Muscle of back (tissue), 11 donors: ENCODE measurements around the gene PROM1. TPM values are rescaled to one million over a fixed set of nuclear protein-coding genes. Genes with fewer than 3 reads are reported as not detected.

Experiments
- DNase-seq, 3 donors: peaks; one replicate each; pipeline versions ENCODE4 v3.0.0 to v3.0.0-alpha.2; 2013
- polyA plus RNA-seq, 10 donors: library from polyadenylated mRNA; unstranded; fragments of 120-200 nt; gene quantifications; one replicate each; pipeline ENCODE4 v1.2.1, GENCODE V29; 2013; ENCODE audit not compliant: insufficient read length in 10 of 10

PROM1 gene
- polyA plus RNA-seq, 10 donors: 28.7 to 64.3 (median 43.5) TPM

DNA sequence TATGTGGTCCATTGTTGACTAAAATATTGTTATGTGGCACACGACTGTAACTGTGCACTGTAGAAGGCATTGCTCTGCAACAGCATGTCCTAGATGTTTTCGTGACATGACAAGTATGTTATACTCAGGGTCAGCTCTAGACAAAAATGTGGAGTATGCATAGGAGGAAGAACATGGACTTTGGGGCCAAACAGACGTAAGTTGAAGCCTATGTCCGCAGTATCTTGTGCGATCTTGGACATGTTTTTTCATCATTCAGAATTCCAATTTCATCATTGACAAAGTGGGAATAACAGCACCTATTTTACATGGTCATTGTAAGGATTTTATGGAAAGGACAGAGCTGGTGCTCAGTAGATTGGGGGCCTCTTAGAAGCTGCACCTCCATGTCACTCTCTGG lies 27.7 kb upstream of the PROM1 start:
- no peak for DNase-seq

DNA sequence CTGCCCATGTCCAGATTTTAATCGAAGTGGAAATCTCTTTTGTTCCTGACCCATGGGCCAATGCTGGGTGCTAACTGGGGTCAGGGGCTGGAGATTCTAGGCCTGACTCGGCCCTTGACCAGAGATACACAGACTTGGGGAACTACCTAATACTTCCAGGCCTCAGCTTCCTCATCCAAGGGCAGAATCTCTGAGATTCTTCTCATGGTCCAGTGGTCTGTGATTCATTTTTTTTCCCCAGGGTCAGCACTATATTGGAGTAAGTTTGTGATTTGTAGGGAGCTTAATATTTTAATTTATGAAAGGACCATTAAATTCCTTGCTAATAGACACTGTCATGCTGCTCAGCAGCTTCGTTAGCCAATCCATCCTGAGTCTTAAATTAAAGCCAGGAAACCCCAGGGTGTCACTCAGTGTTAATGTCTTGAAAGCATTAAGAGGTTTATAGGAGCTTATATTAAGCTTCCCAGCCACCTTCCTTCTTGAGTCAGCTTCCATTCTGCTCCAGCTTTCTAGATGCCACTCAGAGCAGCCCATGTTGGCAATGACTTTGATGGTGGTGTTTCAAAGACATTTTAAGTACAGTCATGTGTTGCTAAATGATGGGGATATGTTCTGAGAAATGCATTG lies 27.0 kb upstream of the PROM1 start:
- no peak for DNase-seq

DNA sequence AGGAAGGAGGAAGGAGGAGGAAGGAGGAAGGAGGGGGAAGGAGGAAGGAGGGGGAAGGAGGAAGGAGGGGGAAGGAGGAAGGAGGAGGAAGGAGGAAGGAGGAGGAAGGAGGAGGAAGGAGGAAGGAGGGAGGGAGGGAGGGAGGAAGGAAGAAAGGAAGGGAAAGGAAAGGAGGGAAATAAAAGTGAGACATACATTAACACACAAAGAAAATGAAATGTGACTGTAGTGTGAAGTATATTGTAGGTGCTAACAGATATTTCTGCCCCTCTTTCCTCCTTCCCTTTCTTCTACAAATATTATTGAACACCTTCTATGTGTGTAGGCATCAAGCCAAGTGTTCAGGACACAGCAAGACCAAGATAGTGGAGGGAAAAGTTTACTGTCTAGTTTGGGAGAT lies 26.4 kb upstream of the PROM1 start:
- no peak for DNase-seq

DNA sequence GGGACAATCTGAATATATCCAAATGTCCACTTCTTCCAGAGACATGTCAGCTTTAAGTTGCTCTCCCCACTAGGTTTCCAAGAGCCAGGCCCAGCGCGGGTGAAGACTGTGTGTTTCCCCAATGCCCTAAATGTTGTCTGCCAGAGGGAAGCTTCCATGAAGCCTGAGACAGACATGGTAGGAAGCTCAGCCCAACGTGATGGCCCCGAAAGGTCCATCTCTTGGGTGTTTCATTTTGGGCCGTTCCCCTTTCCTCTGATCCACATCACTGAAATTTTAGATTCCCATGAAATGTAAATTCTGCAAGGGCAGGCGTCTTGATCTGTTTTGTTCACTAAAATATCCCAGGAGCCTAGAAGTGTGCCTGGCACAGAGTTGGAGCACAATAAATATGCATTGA lies 25.4 kb upstream of the PROM1 start:
- no peak for DNase-seq

DNA sequence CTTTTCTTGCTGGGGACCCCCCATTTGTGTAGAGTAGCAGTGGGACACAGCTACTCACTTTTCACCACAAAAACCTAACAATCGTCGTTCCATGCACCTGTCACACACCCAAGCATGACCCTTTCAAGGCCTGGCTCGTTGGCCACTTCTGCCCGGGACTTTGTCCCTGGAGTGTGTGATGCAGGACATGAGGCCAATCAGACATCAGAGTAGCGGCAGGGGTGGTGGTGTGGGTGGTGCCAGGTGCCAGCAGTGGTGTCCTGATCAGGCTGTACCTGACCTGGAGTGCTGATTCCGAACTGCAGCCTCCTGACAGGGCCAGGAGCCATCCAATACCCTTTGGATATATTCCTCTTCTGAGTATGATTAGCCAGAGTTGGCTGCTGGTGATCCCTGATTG lies 23.1 kb upstream of the PROM1 start:
- DNase-seq: no peak

DNA sequence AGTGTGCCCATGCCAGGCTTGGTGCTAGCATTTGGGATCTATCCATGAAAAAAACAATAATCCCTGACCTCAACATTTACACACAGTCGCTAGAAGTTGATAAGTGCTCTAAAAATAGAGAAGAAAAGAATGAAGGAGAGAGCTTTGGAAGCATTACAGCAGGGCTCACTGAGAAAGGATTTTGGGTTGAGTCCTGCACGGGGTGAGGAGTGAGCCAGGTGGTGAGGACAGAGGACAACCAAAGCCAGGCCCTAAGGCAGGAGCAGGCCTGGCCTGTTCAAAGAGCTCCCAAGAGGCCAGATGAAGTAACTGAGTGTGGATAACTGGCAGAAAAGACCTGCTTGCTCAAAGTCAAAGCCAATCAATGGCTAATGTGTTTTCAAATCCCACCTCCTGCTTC lies 20.7 kb upstream of the PROM1 start:
- DNase-seq: no peak

DNA sequence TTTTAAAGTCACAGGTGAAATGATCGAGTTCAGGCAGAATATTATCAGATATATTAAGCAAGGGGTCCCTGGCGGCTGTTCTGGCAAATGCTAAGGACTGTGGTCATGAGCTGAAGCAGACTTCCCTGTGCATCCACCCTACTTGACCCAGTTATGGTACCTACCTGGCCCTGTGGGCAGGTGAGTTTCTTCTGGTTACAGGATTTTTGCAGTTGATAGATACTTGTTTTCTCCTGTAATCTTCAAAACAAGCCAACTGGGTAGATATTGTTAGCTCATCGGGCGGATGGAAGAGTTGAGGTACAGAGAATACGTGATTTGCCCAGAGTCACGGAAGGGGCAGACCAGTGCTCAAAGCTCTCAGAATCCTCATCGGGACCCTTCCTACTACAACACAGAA lies 18.5 kb upstream of the PROM1 start:
- DNase-seq: no peak

DNA sequence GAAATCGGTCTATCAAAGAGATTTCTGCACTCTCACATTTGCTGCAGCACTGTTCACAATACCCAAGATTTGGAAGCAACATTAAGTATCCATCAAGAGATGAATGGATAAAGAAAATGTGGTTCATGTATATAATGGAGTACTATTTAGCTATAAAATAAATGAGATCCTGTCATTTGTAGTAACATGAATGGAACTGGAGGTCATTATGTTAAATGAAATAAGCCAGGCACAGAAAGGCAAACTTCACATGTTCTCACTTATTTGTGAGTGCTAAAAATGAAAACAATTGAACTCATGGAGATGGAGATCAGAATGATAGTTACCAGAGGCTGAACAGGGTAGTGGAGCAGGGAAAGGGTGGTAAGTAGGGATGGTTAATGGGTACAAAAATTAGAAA lies 17.0 kb upstream of the PROM1 start:
- no peak for DNase-seq

DNA sequence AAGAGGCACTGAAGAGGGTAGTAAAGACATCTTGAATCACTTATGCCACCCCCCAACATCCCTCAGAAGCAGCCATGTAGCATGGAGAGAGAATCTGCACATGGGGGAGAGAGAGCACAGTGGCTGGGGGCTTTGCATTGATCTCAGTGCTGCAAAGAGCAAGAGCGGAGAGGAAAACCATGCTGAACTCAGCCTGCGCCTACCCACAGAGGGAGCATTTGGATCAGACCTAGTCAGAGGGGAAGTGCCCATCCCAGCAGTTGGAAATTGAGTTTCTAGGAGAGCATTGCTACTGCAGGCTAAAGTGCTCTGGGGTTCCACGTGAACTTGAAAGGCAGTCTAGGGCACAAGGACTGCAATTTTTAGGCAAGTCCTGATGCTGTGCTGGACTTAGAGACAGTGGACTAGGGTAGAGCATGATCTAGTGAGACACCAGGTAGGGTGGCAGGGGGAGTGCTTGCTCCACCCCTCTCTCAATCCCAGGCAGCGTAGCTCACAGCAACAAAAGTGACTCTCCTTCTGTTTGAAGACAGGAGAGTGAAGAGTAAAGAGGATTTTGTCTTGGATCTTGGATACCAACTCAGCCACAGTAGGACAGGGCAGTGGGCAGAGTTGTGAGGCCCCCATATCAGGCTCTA lies 9.0 kb upstream of the PROM1 start:
- DNase-seq: no peak

DNA sequence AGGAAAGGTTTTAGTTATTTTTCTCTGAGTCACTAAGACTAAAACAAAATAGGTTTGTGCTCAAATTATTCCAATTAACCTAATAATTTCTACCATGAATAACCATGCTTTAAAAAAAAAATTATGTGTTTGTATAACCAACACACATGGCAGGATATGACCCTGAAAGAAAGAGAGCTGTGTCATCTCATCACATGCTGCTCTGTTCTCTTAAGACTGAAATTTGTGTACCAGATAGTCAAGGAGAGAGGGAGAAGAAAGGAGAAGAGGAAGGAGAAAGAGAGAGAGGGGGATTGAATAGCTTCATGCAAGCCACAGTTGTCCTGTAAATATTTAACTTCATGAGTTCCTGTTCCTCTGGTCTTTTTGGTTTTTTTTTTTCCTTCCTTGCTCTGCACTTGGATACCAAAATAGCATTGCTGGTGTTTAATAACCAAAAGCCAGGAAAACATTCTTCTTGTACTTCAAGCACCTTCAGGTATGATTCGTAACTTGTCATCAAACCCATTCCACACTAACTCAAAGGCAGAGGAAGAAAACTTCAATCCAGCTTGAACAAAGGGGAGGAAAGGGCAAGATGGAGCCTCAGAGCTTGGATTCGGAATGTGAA lies 6.4 kb upstream of the PROM1 start:
- no peak for DNase-seq

DNA sequence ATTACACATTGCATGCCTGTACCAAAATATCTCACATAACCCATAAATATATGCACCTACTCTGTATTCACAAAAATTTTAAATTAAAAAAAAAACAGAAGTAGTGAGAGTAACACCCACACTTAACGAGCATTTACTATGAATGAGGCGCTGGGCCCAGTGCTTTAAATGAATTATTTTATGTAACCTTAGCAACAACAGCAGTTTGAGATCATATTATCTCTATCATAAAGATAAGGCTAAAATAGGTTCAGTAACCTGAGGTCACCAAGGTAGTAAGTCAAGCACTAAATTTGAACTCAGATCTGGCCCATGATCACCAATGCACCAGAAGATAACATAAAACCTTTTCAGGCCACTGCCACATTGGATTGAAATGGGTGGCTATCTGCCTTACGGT lies 5.3 kb upstream of the PROM1 start:
- no peak for DNase-seq

DNA sequence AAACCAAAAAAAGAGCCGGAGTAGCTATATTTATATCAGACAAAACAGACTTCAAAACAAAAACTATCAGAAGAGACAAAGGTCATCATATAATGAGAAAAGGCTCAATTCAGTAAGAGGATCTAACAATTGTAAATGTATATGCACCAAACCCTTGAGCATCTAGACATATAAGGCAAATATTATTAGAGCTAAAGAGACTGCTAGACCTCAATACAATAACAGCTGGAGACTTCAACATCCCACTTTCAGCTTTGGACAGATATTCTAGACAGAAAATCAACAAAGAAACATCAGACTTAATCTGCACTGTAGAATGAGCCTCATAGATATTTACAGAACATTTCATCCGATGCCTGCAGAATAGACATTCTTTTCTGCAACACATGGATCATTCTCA lies 4.8 kb upstream of the PROM1 start:
- no peak for DNase-seq

DNA sequence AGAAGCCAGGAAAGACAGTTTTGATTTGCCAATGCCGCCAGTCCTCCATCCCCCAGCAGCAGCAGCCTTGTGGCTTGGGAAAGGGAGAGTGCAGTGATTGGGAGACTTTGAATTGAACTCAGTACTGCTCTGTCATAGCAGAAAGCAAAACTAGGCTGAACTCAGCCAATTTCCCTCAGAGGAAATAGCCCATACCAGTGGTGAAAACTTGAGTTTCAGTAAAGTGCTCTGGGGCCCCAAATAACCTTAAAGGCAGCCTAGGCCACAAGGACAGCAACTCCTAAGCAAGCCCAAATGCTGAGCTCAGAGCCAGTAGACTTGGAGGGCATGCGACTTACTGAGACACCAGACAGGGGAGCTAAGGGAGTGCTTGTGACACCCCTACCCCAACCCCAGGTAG lies 2.0 kb upstream of the PROM1 start:
- no peak for DNase-seq

DNA sequence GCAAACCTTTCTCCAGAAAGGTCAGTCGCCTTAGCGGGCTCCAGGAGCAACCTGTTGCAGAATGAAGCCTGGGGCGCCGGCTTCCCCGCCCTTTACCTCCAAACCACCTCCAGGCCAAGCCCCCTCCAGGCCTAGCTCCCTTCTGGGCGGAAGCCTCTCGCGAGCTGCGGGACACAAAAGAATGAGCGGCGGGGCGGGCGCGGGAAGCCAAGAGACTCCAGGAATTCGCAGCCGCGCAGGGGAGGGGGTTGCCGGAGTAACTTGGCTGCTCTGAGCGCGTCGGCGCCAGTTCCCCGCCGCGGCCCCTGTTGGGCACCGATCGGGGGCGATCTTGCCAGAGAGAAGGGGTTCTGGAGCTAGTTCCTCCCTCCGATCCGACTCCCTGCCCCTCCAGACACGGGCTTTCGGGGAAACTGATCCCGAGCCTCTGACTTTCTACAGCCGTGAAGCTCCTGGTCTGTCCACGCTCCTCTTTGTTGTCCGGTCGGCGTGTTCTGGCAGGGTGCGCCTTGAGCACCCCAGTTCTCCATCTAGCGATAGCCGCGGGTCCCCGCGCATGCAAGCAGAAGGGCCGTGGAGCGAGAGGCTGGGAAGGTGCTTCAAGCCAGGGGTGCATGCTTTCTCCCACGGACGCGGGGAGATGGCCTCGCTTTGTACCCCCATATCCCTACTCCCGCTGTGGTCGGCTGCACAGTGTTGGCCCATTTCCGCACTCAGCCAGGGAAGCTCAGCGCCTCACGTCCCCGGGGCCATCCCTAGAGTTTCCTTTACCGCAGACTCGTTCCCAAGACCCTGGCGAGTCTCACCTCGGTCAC lies 1.2 kb downstream of the PROM1 start:
- DNase-seq: peak in 2 of 3 donors; percentile 49 to 82

DNA sequence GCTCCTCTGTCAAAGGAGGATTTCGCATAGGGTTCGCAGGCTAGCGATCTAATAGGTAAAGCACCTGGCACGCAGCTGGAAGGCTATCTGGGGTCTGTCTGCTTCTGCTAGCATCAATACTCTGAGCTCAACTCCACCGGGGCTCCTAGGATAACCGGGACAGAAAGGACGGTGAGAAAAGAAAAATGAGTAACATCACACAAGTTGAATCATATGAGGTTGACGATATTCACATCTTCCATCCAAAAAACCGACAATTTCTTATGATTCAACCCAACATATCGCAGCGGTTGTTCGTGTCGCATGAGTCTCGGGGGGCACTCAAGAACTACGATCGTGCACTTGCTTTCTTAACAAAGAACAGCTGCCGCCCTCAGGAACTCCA lies 1.8 kb downstream of the PROM1 start:
- DNase-seq: no peak

DNA sequence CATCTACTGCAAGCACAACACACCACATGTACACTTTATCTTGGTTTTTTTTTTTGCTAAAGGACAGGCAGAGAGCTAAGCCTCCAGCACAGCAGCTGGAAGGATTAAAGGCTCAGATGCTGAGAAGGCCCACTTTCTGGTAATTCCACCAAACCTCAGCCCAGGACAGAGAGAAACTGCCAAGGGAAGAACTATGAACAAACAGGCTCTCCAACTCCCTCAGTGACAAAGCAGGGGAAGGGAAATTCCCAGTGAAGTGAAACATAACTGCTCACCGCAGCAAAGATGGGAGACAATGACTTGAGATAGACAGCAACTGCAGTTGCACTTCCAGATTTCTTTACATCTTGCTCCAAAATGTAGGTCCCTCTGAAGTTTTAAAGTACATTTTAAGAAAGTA lies 4.8 kb downstream of the PROM1 start:
- peak in 1 of 3 donors; percentile 47 for DNase-seq

DNA sequence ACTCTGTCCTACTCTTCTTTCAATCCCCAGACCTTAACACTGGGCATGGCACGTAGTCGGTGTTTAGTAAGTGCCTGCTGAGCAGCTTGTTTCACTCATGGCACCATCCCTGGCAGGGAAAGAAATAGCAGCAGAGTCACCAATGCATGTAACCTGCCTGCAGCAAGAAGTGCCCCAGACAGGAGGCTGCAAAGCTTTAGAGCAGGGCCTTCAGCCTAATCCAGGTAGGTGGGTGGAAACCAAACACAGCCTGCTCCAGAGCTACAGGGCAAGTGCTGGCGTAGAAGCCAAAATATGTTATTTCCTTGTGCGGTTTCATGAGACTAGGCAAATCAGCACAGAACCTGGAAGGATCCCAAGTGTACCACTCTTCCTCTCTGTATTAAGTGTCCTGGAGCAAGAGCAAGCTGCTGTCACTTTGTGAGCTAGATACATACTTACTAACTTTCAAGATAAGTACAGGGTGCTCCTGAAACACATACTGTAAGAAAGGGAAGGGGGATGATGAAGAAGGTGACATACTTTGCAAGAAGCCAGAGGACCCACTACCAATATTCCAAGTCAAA lies 5.5 kb downstream of the PROM1 start:
- peak in 1 of 3 donors; percentile 14 for DNase-seq

DNA sequence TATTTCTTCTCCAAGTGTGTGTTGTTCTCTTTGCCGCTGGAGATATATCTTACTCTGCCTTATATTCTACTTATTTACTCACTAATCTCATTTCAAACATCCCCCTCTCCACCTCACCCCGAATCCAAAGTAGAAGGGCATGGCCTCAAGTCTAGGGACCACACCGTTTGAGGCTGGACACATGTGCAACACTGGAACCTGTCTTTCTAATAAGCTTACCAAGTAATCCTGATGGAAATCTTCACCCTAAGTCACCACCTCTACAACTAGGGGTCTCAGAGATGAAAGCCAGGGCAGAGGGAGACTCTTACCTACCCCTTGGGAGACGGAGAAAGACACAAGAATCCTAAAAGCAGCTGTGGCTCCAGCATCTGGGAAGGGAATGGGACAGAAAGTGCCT lies 6.0 kb downstream of the PROM1 start:
- no peak for DNase-seq

DNA sequence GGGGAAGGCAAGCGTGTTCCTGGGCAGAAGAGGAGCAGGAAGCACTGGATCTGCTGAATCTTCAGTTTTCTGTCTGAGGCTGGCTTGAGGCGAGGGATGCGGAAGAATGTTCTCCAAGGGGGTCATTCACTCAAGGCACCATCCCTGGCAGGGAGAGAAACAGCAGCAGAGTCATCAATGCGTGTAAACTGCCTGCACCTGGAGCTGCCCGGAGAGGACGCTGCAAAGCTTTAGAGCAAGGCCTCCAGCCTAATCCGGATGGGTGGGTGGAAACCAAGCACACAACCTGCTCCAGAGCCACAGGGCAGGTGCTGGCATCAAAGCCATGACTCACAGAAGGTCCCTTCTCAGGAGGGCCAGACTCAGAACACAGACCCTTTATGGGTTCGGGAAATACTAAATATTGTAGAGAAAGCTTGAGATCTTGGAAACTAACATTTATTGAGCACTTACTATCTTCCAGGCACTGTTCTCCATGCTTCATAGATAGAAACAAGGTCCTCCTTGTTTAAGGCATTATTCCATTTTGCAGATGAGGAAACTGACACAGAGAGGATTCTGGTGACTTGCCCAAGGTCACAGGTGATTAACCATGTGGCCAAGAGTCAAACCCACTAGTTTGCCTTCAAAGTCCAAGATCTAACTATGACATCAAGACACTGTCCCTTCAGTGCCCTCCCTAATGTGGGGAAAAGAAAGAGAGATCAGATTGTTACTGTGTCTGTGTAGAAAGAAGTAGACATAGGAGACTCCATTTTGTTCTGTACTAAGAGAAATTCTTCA lies 7.7 kb downstream of the PROM1 start:
- no peak for DNase-seq

DNA sequence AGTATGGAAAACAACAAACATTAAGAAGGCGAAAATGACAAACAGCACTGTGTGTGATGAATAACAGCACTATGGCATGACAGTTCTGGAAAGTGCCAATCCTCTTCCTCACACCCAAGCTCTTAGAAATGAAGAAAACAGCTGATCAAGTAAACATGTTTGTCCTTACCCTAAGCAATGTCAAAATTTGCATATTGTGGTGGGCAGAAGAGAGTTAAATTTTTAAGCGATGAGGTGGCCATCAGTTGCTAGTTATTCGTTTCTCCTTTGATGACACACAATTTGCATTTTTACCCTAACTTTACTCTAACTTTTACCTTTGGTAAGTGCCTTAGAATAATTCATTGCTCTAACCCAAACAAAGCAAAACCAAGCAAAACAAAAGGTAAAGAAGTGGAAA lies 8.8 kb downstream of the PROM1 start:
- no peak for DNase-seq

DNA sequence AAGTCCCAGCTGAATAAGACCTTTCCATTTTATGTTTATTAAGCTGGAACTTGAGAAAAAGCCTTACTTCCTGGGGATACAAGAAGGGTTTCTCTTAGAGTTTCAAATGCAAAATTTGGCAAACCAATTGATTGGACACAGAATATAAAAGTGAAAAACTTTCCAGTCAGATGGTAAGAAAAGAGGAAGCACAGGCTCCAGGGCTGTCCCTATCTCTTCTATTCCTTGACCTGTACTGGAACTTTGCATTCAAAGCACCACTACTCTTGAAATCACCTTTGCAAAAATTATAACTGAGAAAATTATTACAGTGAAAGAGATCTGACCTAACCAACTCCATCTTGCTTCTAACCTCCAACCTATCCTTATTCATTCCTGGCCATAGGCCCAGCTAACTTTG lies 11.7 kb downstream of the PROM1 start:
- no peak for DNase-seq

DNA sequence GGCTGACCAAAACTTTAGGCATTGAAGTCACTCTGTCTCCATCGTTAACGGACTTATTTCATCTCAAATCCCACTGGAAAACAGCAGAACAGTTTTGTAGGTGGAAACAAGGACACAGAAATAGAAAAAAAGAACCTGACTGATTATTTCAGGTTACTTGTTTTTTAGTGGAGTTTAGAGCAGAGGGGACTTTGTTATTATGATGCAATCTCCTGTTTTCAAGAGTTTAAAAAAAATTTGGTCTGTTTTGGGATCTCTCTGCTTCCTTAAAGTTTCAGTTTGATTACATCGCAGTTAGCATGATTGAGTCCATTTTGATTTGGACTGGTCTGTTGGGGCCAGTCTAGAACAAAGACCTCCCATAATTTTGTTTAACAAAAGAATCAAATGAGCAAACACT lies 13.6 kb downstream of the PROM1 start:
- no peak for DNase-seq
